Stimulated activated CD8-positive, alpha-beta memory T cell treated with anti-CD3 and anti-CD28 coated beads, Interleukin-4, amount 100 ng/mL, for 4 hours (primary cell): ENCODE measurements around the gene ORC3.

Experiments used
- DNase-seq, 2 donors: peaks; one replicate each; pipeline ENCODE4 v3.0.0-alpha.2; 2020; ENCODE audit warnings: low read depth in 2 of 2, low spot score in 1 of 2

Gene ORC3

DNA sequence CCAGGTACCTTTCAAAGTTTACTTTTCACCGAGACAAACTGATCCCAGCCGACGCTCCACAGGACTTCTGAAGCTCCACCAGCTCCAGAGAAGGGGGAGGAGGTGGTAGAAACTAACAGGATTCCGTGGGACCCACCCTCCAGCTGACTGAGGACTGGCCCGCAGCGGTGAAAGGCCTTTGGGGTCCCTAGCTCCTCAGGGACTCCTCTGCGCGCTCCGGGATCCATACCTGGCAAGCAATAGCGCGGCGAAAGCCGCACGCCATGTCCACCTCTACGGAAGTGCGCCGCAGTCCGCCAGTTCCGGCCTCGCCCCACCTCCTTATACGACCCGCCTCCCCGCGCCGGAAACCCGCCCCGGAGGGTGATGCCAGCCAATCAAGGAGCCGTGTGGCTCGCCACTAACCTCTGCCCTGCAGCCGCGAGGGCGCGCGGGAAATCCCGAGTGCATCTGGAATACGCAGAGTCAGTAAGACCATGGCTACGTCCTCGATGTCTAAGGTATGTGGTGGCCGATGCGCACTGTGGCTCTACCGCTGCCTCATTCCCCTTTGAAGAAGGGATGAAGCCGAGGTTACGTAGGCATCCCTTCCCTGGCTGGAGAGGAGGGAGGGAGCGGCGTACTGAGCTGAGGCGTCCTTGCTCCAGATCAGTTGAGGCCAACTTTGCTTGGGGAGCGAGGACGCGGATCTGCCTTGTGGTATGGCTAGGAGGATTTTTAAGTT, at the start of gene ORC3, which contains the start of gene RARS2:
Gene ORC3 (plus strand): TSS at position 443 of the 724 bp plus-strand sequence. CDS start 34 bp downstream, at position 477.
Gene RARS2 (minus strand): TSS at position 295 of the 724 bp plus-strand sequence. CDS start 30 bp downstream, at position 265.
- DNase-seq = peak; percentile 86 to 89

DNA sequence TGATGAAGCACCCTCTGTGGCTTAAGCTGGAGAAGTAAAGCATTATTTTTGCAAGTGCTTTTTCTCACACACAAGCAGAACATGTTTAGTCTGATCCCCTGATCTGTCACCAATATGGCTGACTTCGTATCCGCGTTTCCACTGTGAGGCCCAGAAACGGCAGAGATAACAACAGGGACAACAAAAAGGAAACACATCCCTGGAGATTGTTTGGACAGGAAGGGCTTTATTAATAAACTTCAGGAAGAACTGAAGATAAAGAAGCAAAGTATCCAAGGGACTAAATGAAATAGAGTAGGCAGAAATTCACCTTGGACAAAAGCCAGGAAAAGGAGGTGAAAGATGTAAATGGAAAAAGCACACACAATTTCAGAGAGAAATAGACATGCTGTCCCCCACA, 49.4 kb upstream of the ORC3 start:
- no peak for DNase-seq

DNA sequence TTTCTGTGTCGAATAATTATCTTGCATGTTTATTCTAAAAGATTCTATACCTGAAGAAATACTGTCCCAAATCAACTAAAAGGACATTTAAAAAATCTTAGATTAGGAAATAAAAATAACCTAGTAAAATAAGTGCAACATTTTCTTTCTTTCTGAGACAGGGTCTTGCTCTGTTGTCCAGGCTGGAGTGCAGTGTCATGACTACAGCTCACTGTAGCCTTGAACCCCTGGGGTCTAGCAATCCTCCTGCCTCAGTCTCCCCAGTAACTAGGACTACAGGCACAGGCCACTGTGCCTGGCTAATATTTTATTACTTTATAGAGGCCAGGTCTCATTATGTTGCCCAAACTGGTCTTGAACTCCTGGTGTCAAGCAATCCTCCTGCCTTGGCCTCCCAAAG, 48.9 kb upstream of the ORC3 start:
- no peak for DNase-seq

DNA sequence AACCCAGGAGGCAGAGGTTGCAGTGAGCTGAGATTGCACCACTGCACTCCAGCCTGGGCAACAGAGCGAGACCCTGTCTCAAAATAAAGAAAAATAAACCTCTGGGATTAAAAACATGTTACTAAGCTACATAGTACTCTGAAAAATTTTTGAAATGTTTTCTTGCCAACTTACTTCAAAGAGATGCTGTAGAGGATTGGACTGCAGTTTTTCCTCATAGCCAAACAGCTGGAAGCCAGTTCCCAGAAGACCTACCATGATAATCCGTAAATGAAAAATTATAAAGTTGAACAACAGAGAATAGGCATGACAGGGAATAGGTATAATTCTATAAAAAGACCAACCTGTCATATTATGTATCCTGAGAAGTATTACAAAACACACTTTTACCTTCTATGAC, 48.2 kb upstream of the ORC3 start:
- DNase-seq = no peak

DNA sequence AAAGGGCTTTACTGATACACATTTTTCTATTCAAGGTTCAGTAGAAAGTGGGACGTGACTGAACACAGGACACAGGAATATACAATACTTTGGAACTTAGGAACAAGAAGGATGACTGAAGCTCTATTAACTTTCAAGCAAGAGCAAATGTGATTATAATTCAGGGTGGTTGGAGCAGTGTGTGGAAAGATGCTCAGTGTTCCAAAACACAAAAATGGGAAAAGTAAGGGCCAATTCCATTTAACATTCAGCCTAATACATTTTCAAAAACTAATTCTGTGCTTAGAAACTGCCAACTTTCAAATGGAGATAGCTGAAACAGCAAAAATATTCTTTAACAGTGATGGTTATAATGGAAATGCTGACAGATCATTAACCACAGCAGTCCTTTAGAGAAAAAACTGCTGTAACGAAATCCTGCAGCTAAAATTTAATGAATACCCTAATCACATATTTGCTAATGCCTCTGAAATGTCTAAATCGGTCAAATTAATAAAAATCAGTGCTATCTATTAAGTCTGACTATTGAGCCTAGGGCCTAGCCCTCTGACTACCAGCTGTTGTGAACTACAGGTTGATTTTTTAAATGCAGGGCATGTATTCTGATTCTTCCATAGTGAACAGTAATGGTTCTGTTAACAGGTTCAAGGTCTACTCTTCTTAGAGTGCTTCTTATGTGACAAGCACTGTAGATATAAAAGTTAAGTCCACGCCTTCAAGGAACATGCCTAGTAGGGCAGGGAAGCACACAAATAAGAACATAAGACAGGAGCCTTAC, 46.0 kb upstream of the ORC3 start:
- DNase-seq = no peak

DNA sequence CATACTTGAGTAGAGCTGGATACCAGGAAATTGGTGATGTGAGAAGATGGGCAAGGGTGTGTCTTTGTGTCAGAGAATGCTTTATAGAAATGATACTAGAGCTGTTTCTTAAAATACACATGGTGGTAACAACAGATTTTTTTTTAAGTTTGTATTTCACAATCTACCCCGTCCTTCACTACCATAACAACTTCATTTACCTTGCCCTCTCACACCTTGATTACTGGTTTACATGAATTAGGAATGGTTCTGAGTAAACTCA, 45.5 kb upstream of the ORC3 start:
- DNase-seq = no peak

DNA sequence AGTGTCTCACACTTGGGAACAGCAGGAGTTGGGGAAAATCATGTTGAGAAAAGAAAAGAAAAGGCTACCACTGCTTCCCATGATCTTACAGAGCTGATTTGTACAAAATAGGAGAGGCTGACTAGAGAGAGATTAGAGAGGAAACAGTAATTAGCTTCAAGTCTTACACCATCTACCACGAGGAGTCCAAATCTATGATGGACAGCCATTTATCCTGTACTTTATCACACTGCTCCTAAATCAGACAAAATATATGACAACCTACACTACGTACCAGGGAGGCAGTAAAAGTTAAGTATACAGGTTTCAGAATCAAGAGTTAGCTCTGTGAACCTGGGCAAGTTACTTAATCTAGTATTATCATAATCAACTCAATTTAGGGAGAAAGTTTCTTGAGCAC, 38.1 kb upstream of the ORC3 start:
- DNase-seq = no peak

DNA sequence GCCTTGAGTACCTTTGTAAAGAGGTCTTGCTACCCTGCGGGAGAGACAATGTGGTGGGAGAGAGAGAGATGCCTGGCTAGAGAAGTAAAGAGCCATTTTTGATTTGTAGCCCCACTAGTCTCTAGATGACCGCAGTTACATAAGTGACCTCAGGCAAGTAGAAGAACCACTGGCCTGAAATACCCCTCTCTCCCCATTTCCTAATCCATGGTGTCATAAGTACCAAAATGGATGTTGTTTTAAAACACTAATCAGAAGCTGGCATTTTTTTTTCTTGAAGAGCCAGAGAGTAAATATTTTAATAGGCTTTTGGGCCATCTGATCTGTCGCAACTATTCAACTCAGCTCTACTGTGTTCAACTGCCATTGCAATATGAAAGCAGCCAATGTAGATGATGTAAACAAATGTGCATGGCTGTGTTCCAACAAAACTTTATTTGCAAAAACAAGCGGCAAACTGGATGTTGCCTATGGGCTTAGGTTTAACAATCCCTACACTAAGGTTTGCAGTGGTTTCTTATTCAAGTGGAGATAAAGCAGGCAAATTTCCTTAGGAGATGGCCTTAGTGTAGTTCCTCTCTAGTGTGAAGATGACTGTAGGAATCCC, 36.7 kb upstream of the ORC3 start:
- no peak for DNase-seq

DNA sequence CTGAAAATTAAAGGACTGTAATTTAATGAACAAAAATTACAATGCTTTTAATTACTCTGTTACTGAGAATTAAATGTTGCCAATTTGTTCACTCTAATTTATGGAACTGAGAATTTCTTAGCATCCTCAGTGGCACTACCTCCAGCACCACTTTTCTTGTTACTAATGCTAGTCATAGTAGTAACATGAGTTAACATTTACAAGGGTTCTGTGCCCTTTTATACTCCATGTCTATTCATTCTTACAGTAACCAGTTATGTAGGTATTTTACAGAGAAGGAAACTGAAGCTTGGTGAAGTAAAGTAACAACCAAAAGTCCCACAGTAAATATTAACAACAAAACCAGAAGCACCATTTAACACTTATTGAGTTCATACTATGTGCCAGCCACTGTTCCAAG, 34.4 kb upstream of the ORC3 start:
- DNase-seq = no peak

DNA sequence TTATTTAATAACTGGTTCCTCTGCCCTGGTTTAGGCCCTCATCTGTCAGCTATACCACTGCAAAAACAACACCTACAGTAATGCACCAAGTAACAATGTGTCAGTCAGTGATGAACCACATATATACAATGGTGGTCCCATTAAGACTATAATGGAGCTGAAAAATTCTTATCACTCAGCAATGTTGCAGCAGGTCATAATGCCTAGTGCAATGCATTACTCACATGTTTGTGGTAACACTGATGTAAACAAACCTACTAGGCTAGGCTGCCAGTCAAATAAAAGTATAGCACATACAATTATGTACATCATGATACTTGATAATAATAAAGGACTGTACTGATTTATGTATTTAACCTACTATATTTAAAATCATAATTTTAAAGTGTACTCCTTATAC, 31.5 kb upstream of the ORC3 start:
- DNase-seq = no peak

DNA sequence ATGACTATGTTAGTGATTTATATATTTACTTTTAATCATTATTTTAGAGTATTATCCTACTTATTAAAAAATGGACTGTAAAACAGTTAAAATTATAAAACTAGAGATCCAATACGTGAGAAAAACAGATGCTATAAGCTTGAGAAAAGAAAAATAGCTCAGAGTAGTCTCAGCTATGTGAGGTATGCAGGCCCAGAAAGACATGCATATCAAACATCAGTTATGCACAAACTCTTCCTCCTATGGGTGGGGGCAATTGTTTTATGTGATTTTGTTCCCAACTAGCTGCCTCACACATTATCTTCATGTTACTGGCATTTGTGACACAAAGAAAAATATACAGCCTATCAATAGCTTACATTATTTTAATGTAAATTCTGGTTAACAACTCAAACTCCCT, 28.9 kb upstream of the ORC3 start:
- no peak for DNase-seq

DNA sequence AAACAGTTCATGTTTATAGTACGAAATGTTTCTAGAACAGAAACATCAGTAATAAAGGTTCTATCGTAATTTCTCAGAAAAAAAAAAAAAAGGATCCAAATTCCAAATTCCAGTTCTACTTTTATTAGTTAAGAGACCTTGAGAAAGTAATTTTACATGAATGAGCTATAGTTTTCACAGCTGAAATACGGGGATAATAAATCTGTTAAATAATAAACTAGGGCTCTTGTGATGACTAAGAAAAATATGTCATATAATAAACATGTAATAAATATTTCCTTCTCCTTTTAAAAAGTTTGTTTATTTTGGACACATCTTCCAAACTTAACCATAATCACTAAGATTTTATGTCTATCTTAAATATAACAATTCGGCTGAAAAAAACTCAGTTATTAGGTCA, 17.9 kb upstream of the ORC3 start:
- DNase-seq = no peak

DNA sequence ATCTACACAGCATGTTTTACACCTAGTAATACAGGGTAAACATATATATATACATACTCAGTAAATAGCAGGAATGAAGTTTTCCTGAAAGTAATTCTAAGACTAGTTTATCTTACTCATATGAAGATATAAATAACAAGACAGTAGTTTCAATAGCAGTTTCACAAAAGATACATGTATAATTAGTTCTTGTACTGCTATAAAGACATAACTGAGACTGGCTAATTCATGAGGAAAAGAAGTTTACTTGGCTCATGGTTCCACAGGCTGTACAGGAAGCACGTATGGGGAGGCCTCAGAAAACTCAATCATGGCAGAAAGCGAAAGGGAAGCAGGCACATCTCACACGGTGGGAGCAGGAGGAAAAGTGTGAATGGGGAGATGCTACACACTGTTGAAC, 17.1 kb upstream of the ORC3 start:
- no peak for DNase-seq

DNA sequence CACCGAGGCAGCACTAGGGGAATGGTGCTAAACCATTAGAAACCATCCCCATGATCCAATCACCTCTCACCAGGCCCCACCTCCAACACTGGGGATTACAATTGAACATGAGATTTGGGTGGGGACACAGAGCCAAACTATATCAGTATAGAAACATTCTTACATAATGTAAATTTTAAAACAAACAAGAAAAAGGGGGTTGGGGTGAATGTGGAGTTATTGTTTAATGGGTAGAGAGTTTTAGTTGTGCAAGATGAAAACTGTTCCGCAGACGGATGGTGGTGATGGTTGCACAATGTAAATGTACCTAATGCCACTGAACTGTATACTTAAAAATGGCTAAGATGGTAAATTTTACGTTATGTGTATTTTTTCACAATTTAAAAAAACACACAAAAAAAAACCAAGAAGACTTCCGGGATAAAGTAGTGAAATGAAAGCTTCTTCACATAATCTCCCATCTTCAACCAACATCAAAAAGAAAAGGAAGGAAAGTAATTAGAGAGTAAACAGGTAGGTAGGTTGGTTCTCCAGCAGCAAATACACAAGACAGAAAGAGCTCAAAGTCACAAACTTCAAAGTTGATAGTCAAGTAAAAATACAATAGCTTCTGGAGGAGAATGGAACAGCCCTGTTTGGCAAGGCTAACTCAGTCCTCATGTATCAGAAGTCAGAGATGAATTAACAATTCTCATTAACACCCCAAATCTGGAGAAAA, 16.5 kb upstream of the ORC3 start:
- DNase-seq = no peak

DNA sequence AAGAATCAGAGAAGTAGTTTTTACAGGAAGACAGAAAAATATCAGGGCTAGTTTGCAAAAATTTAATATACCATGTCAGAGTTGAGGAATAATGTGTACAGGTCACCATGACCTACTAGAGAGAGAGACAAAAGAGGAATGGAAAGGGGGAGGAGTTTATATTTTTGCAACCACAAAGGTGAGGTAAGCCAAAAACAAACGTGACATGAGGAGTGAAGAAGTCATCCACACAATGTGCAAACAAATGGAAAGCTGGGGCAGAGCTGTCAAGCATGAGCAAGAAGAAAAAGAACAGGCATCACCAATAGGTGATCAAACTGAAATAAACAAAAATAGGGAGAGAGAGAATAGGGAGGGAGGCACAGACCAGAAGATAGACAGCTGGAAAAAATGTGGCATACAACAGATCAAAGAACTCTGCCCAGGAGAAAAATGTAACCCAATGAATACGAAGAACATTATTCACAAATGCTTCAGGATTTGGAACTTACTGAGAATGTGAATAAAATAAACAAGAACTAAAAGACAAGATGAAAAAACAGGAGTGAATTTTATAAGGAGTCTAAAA, 15.6 kb upstream of the ORC3 start:
- DNase-seq = no peak

DNA sequence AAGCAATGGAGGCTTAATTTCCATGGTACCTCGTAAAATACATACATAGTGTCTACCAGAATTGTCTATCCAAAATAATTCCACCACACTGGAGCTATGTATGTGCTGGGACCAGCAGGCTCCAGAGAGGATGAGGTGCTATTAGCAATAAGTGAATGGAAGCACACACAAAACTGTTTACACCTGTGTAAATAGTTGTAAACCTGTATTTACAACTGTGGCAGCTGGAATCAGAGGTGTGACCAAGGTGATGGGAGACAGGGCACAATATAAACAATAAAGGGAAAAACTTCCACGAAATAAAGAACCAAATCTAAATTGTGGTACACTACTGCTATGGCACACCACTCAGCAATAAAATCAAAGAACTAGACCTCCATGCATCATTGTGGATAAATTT, 14.5 kb upstream of the ORC3 start:
- DNase-seq = no peak

DNA sequence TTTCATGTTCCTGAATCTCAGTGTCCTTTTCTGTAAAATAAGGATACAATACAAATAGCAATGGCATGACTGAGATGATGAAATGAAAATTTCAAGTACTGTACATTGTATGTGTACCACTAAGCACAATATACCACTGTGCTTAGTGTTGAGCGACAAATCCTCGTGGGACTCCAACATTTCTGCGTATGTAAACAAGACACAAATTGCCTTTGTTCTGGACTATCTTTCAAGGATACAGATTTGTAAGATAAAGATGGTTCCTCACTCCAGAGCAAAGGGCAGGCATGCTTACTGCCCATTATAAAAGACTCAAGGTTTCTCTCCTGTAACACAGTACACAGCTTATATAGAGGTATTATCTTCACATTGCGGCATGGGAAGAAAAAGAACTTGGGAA, 6.1 kb upstream of the ORC3 start:
- DNase-seq = no peak

DNA sequence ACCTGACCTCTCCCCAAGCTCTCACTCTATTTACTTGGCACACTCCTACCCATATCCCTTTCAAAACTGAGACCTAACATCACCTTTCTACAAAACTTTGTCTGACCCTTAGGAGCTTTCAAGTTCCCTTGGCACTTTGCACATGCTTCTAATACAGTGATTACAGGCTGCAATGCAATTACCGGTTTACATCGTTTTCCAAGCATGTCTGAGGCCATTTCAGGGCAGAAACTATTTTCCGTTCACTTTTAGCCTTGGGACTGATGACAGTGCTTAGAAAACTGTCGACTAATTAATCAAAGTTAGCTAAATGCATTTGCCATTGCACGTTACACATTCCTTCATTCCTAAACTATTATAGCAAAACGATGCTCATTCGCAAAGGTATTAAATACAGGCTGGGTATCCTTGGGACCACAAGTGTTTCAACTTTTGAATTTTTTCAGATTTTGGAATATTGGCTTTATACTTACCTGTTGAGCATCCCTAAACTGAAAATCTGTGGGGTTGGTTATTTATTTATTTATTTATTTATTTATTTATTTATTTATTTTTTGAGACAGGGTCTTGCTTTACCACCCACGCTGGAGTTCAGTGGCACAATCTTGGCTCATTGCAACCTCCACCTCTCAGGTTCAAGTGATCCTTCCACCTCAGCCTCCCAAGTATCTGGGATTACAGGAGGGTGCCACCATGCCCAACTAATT, 3.4 kb upstream of the ORC3 start:
- no peak for DNase-seq

DNA sequence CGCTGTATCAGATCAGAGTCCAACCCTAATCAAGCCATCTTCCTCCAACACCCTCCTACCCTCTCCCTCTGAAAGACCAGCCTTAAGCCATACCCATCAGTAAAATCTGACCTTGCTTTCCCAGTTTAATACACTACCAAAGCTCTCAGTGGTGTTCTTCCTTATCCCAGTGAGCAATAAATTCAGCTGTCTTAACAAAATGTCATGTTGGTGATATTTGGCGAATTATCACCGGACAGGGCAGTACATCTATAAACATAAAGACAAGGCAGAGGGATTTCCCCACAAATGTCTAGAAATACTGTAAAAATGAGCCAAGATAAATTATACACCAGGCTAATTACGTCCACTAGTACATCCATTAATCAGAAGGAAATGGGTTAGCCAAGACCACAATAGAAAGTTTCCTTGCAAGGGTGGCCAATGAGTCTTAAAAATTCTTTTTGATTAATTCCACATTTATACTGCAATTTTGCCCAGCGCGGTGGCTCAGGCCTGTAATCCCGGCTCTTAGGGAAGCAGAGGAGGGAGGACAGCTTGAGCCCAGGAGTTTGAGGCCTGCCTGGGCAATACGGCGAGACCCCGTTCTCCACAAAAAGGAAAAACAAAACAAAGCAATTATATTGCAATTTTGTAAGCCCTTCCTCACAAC, 1.1 kb upstream of the ORC3 start:
- DNase-seq = no peak

DNA sequence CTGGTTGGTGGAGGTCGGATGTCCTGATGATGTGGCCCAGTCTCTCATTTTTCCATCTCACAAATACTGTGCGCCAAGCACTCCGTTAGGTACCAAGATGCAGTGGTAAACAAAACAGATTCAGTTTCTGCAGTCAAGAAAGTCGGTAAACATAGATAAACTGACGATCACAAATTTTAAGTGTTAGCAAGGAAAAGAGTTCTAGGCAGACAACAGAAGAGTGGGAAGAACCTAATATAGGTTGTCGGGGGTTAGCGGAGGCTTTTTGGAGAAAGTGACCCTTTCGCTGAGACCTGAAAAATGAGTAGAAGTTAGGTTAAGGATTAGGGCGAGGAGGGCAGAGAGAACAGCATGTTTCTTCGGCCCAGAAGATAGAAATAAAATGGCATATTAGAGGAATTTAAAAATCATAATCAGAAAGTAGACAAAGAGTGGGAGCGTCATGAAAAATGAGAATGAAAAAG, 514 bp downstream of the ORC3 start:
- DNase-seq = no peak
